Activated CD8-positive, alpha-beta memory T cell treated with anti-CD3 and anti-CD28 coated beads, Interleukin-2, amount 50 U/mL, for 4 hours (primary cell): ENCODE data around the gene NANOGP8.
"Not testable (repeated sequence)": the region's sequence is repeated elsewhere in the genome, so short reads cannot be mapped to it uniquely, and the experiment has no call there.

ENCODE experiments used
- DNase-seq: peaks from one replicate; pipeline ENCODE4 v3.0.0-alpha.2; 2020

NANOGP8 gene, protein sequence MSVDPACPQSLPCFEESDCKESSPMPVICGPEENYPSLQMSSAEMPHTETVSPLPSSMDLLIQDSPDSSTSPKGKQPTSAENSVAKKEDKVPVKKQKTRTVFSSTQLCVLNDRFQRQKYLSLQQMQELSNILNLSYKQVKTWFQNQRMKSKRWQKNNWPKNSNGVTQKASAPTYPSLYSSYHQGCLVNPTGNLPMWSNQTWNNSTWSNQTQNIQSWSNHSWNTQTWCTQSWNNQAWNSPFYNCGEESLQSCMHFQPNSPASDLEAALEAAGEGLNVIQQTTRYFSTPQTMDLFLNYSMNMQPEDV

DNA sequence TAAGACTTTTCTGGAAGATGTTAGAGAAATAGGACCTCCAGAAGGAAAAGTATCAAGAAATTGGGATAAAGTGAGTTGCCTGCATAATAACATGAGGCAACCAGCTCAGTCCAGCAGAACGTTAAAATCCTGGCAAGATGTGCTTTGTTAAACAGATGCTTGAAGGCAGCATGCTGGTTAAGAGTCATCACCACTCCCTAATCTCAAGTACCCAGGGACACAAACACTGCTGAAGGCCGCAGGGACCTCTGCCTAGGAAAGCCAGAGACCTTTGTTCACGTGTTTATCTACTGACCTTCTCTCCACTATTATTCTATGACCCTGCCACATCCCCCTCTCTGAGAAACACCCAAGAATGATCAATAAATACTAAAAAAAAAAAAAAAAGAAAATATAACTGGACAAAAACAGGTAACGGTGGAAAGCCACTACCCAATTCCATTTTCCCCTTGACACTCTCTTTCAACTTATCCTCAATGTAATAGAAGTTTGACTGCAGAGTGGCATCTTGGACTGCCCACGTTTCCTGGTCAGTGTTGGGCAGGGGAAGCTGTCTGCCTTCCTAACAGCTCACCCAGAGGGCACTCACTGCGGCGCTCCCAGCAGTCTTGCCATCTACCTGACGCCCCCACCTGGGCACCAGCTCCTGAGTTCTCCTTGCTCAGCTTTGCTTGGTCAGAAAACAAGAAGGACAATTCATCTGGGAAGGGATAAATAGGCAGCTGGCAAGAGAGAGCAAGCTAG is at the start of gene NANOGP8:
Gene NANOGP8, minus strand, starts transcription at position 120 of the 744 bp plus-strand sequence. CDS start 185 bp downstream, outside the sequence.
- DNase-seq = not testable (repeated sequence)

DNA sequence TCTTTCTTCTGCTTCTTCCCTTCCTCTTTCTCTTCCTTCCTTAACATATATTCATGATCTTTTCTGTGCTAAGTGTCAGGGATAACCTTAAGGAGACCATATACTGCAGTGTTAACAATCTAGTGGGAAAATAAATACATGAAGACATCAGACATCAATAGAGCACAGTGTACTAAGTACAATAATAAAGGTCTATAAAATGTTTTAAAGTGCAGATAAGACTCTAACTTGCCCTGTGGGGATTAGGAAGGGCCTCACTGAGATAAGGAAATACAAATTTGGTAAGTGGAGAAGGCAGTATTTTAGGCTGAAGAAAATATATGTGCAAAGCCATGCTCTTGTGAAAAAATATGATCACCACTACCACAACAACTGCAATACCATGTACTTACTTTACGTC is 49.2 kb upstream of the NANOGP8 start:
- no peak for DNase-seq

DNA sequence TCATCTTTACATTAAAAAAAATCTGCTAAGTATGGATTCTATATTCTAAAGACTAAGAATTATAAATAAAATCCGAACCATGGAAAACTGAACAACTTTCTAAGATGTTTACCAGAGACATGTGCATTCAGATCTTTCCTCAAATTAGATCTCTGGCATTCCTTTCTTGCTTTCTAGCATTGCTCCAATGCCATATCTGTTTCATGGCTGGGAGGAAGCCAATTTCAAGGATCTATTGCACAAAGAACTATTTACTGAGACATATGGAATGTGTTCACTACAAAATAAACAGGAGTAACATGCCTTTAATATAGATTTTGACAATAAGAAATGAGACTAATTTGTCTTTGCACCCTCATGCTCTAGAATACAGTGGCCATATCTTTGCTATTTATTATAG is 45.1 kb upstream of the NANOGP8 start:
- DNase-seq = no peak

DNA sequence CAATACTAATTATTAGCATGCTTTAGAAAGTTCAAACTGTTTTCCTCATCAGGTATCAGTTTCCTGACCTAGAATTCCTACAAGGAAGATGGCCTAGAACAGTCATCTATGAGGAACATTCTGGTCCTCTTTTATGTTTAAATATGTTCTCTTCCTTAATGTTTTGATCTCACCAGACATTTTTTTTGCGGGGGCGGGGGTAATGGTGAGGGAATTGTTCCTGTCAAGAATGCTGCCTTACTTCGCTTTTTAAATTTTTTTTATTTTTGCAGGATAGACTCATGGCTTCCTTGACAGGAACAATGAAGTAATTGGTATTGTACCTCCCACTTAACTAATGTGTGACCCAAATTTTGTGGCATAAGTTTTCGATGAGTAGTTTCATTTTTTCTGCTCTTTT is 44.3 kb upstream of the NANOGP8 start:
- DNase-seq = no peak

DNA sequence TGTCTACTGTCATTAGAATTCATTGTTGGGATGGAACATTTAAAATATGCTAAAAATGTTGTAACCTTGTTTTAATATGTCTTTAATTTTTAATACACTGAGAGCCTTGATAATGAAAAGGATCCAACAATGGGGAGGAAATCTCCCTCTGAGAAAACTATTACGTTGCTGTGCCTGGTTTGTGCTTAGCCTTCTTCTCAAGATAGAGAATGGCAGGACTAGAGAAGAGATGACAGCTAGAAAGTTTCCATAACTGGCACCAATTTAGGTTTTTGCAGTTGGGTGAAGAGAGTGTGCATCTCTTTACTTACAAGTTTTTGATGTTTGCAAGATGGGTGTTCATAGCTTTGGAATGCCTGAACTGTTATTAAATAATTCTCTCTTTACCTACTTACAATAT is 42.6 kb upstream of the NANOGP8 start:
- no peak for DNase-seq

DNA sequence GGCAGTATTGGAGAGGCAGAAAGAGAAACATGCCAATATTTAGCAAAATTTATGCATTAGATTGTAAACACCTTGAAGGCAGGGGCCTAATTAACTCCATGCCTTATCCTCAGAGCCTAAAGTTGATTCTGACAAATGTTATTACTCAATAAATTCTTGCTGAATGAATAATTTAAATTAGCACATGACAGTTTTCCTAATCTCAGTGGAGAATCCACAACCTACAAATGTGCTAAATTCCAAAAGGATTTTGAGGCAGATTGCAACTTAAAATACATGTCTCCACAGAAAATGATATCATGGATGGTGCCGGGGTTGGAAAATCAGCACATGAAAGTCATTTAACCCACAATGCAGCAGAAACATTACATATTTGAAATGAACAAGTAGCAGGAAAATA is 41.1 kb upstream of the NANOGP8 start:
- no peak for DNase-seq

DNA sequence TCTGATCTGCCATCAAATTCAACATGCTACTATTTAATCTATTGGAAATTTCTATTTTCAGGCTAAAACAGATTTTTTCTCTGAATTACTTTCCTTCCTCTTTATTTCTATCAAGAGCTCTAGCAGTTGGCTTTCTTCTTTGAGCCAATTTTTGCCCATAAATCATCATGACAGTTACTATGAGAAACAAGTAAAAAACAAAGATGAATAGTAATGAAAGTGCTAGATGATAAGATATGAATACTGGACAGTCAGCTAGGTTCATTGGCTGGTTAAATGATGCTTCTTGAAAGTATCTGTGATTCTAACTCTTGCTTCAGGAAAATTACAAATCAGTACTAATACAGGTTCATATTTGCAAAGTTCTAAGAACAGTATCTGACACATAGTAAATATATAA is 38.6 kb upstream of the NANOGP8 start:
- DNase-seq = no peak

DNA sequence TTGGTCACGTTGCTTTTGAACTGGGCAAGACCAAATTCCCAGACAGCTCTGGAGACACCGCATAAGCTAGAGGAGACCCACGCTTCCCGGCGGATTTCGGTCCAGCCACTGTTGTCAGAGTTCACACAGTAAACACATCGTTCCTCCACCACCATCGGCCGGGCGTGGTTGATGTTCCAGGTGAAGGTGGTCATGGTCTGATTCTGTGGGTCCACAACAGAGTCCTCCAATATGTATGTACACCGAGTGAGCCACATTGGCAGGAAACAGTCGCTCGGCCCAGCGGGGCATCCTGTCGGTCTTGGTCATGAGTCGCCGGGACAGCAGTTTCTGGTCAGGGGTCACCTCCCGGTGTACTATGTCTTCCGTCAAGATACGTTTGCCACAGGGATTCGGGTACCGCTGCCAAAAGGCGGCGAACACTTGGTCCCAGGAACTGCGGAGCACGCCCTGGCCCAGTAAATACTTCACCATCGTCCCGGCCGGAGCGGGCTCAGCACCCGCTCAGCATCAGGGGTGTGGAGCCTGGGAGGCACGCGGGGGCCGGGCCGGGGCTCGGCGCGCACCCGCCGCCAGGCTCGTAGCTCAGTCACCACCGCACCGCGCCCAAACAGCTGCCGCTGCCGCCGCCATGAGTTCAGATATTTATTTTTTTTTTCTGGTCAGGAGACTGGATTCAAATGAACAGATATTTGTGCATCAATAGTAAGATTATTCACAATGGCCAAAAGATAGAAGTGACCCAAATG is 36.7 kb upstream of the NANOGP8 start:
- DNase-seq = no peak

DNA sequence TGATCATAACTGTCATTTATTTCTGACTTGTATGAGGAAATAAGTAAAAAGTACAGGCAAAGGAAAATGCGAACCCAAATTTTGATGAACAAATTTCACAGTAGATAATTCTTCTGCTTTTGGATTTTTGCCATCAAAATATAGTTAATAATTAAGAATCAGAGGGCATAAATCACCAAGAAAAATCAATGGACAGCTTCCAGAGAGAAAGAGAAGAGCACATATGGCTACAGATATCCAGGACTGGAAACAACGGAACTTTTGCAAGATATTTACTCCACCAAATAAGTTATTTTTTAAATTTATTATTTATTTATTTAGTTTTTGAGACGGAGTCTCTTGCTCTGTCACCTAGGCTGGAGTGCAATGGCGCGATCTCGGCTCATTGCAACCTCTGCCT is 35.1 kb upstream of the NANOGP8 start:
- no peak for DNase-seq

DNA sequence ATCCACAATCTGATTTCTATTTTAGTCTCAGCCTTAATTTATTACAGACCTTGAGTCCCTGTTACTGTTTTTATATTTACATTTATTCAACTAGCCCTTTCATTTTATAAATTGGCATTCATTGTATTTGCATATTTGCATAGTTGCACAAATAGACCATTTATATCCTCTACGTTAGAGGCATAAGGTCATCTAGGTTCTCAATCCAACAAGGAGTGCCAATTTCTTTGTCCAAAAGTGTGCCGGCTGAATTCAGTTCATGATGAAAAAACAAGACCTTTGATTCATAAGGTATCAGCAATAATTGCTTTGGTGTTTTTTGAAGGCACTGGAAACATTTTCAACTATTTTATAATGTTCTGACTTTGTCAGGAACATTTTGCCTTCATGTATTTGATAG is 33.9 kb upstream of the NANOGP8 start:
- DNase-seq = no peak

DNA sequence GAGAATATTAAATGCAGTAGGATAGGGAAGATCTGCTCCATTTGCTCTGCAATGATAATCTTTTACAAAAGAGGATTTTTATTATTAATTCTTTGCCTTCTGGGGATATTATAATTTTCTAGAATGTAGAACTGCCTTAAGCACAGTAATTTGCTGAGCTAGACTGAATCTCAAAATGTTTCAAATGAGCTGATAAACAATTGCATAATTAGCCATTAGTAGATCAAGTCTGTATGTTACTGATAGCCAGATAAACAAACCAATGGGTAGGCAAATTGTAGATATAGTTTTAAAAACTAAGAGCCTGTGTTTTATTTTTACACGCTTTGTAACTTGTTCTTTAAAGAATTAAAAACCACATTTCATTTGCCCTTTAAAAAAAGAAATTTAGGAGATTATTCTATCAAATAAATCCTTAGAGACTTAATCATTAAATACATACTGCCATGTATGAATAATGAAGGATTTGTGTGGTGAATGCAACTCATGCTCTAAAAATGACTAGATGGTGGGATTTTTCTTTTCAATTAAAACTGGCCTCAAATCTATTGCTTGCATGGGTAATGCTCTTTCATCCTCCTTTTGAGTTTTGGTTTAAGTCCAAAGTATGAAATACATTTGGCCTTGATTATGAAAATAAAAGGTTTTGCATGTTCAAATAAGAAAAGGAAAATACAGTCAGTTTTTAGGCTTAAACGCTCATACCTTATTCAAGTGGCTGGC is 32.6 kb upstream of the NANOGP8 start:
- DNase-seq = no peak

DNA sequence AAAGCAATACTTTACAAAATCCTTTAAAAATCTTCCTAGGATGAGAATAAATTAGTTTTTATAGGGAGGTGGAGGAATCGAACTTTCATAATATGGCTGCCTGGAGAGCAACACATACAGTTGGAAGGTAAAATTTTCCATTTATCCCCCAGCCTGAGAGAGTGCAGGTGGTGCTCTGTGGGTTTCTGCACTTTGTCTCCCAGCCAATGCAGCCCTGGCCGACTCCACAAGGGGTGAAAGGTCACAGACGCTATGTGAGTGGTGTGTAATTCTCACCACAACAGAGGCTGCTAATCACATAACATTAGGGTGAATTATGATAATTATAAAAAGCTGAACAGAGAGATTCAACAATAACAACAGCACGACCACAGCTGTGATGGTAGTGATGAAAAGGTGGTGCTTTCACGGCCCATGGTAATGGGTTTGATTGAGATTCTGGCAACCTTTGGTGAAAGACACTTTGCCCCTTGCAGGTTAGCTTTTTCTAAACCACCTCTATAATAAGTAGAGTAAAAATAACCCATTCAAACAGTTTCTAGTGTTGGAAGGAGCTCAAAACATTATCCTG is 30.1 kb upstream of the NANOGP8 start:
- no peak for DNase-seq

DNA sequence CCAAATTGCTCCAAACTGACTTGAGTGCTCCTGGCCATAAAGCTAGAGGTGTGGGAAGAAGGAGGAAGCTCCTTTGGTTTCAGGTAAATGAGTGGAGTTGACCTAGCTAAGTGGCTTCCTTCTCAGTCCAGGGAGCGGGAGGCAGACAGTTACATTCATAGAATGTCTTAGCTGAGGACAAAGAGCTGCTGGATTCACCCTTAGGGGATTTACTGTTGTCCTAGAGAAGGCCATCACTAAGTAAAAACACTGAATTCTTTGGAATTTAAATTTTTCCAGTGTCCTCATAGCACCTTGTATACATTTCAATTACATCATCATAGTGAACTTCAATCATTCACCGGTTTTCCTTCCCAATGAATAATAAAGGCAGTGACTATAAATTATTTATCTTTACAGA is 27.3 kb upstream of the NANOGP8 start:
- DNase-seq = no peak

DNA sequence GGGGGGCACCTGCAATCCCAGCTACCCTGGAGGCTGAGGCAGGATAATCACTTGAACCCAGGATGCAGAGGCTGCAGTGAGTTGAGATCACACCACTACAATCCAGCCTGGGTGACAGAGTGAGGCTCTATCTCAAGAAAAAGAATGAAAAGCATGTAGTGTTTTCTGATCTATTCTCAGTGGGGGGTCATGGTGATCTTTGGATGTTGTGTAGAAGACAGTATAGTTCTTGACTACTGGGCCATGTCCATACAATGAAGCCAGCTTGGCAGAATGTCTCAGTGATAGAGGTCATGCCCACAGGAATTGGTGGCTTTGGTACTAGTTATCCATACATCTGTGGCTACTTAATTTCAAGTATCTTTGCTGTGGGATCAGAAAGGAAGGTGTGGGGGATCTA is 26.8 kb upstream of the NANOGP8 start:
- no peak for DNase-seq

DNA sequence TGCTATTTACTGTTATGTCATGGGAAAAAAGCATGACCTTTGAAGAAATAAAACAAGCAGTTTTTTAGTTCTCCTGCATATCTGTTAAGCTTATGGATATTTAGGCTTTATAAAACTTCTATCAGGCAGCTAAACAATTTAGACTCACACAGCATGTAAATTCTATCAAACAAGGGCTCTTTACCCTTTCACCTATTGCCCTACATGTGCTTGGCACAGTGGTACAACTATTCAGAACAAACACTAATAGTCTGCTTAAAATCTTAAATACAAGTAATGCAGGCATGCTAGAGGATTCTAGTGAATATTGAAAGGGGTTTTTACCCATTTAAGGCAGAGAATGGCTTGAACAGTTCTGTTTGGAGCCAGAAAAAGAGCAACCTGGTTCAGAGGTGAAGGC is 23.4 kb upstream of the NANOGP8 start:
- no peak for DNase-seq

DNA sequence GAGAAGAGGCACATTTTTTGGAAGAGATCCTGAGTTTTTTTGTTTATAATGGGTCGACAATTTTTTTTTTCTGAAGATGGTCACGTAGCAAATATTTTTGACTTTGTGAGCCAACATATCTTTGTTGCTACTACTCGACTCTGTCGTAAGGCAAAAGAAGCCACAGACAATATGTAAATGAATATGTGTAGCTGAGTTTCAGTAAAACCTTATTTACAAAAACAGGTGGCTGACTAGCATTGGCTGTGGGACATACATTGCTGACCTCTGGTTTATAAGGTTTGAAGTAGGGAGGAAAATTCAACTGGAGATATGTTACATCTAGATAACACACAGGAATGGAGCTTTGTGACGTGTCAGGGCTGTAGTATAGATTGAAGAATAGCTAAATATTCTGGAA is 22.5 kb upstream of the NANOGP8 start:
- DNase-seq = no peak

DNA sequence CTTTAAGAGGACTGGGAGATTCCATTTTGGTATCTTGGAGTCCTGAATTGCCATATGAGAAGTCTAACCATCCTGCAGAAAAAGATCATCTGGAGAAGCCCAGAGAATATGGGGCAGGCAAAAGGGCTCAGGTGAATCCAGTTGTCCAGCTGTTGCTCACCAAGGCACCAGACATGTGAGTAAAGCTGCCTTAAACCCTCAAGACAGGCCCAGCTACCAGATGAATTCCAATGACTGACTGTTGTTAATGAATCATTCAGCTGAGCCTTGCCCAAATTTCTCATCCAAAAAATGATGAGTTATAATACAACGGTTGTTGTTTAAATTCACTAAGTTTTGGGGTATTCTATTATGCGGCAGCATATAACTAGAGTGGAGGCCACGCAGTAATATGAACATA is 22.0 kb upstream of the NANOGP8 start:
- DNase-seq = no peak

DNA sequence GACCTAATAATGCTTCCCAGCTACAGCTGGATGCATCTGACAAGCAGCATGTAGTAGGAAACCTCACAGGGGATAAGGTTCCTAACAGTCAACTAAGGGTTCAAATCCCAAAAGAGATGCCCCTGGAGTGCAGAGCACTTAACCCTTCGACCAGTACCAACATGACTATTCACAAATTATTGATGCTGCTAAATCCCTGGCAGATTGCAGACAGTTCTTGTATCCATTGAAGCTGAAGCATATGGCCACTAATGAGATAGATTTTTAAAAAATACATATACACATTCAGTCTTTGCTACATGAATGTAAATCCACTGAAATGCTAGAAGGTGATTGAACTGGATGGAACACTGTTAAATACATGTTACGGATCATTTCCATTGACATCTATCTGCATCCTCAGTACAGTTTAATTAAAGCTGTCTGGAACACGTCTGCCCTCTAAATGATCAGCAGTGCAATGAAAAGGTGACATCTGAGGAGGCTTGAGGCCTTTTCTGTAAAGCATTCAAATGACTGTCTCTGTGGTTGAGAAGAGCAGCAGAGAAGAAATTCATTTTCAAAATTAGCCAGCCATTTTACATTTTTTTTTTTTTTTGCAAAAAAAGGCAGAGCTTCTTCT is 19.5 kb upstream of the NANOGP8 start:
- no peak for DNase-seq

DNA sequence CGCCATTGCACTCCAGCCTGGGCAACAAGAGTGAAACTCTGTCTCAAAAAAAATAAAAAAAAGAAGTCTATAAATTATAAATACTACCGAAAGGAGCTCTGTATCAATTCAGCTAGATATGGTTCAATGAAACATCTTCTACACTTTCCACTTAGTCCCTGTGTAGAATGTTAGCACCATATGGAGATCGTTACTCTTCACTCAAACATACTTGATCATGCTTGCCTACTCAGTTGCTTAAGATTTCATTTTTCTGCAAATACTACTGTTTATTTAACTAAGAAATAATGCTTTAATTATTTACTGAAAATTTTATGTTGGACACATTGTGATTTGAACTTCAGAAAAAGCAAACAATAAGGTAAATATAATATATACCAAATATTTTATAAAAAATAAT is 17.1 kb upstream of the NANOGP8 start:
- DNase-seq = no peak

DNA sequence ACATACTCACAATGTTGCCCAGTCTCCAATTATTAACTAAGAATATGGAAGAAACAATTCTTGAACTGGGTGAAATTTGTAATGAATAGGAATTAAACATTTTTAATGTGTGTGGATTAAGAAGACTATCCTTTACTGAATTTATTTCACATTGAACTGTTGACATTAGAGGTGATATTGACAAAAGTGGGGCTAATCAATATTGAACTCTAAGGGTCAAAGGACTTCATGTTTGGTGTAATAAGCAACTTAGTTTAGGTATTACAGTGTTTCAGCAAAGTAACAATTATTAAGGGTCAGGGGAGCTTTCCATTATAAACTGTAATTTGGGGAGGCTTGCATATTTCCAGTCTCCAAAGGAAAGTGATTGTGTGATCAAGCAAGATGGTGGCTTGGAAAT is 16.2 kb upstream of the NANOGP8 start:
- DNase-seq = no peak

DNA sequence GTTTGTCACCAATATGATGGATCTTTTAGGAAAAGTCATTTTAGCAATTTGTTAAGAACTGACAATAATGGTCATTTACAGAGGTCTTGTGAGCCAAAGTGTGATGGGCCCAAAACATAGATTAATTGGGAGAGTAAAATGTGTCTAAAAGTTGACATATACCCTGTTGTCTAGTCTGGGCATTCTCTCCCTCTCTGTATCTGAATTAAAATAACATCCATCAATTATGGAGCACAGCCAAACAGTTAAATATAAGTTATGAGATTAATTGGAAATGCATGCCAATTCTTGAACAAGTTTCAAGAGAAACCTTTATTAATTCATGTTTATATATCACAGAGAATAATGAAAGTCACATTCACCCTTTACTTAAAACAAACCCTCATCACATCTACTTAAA is 13.6 kb upstream of the NANOGP8 start:
- DNase-seq = no peak

DNA sequence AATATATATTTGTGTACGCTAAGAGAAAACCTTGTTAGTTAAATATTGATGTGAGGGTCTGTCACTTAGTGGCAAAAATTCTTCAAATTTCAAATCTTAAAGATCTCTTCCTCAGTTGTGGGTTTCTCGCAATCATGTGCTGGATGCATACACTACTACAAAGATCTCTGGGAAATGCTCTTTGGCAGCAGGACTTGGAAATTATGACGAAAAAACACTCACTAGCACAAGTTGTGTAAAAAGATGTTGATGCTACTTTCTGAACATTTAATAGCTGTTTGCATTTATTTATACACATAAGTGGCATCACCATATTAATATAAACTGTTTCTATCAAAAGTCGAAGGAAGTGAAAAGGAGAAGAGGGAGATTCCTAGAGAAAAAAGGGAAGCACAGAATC is 10.8 kb upstream of the NANOGP8 start:
- no peak for DNase-seq

DNA sequence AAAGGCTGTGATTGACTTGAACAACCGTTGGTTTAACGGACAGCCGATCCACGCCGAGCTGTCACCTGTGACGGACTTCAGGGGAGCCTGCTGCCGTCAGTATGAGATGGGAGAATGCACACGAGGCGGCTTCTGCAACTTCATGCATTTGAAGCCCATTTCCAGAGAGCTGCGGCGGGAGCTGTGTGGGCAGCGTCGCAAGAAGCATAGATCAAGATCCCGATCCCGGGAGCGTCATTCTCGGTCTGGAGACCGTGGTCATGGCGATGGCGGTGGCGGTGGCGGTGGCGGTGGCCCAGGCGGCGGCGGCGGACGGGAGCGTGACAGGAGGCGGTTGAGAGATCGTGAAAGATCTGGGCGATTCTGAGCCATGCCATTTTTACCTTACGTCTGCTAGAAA is 7.8 kb upstream of the NANOGP8 start:
- DNase-seq = no peak
